ENCODE data around the gene DECR2. TPM values are rescaled to one million over a fixed set of nuclear protein-coding genes. Genes with fewer than 3 reads are reported as not detected.
"Not testable (repeated sequence)": the region's sequence is repeated elsewhere in the genome, so short reads cannot be mapped to it uniquely, and the experiment has no call there.

DECR2 gene
- total RNA-seq, 1 experiment from 2014 or later: 33.7 TPM

DNA sequence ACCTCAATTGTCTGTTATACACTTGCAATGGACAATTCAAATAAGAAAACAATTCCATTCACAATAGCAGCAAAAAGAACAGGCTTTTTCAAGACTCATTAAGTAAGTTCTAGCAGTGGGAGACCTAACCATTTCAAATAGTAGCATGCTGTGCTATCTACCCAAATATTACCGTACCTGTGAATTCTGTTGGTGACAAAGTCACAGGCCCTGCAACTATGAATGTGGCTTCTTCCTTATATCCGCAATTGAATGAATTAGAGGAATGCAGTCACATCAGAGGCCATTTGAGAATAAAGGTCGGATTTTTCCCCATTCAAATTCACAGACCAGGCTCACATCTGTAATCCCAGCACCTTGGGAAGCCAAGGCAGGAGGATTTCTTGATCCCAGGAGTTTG, 5.5 kb upstream of the DECR2 start:
- in situ Hi-C loops (cut with HindIII; ENCODE audit: low pct_unique_long_range_greater_than_20kb, low sequenced_read_pairs): no loop called here
- peak; percentile 47 for DNase-seq (ENCODE audit: low read depth)

DNA sequence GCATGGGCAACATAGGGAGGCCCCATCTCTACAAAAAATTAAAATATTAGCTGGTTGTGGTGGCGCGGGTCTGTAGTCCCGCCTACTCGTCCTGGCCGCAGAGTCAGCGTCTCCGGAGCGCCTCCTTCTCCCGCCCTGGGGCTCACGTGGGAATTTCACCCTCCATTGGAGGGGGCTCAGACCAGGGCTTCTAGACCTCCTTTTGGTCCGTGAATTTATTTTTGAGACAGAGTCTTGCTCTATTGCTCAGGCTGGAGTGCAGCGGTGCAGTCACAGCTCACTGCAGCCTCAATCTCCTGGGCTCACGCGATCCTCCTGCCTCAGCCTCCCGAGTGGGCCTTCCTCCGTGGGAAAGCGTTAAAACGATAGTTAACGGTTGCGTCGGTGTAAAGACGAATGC, 5.1 kb upstream of the DECR2 start:
- in situ Hi-C loops (cut with HindIII; ENCODE audit: low pct_unique_long_range_greater_than_20kb, low sequenced_read_pairs): no loop called here
- peak; percentile 56 for DNase-seq (ENCODE audit: low read depth)

DNA sequence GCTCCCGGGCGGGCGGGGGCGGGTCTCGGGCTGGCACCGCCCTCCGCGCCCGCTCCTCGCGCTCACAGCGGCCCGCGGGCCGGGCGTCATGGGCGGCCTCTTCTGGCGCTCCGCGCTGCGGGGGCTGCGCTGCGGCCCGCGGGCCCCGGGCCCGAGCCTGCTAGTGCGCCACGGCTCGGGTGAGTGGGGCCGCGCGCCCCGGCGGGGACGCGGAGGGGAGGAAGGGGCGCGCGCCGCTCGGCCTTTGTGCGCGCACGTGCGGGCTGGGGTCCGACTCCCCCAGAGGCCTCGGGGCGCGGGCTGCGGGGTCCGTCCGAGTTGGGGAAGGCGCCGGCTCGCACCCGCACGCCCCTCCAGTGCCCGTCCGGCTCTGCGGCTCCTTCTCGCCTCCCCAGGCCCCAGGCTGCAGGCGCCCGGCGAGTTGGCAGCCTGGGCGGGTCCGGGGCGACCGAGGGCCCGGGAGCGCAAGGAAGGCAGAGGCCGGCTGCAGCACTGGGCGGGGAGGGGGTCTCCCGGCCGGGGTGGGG, 4.5 kb upstream of the DECR2 start, which contains the start of gene NME4:
TSS of gene NME4 (plus strand) at position 65 of the 527 bp plus-strand sequence. CDS start at position 89, 24 bp downstream.
- DNase-seq (ENCODE audit: low read depth): peak; percentile 31
- in situ Hi-C loops (cut with HindIII; ENCODE audit: low pct_unique_long_range_greater_than_20kb, low sequenced_read_pairs): no loop called here

DNA sequence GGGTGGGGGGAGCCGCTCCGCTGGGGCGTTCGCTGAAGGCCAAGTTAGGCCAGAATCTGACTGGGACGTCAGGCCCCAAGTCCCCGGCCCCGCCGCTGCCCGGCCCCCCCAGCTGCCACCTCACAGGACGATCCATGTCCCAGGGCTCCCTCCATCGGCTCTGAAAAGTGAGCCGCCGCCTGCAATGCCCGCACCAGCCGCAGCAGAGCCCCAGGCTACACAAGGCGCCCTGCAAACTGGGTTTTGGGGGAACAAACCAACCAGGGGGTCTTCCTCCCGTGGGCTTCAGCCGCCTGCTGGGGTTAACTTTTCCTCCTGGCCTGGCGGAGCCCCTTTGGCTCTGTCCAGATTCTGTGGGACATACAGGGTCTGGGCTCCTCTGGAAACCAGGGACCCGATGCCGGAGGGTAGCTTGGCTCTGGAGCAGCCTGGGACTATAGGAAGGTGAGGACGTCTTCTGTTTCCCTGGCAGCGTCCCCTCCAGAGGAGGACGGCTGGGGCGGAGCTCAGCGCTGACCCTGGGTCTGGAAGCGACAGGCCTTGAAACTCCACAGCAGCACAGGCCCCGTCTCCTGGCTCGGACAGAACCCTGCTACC, 3.9 kb upstream of the DECR2 start:
- DNase-seq (ENCODE audit: low read depth): peak; percentile 37
- in situ Hi-C loops (cut with HindIII; ENCODE audit: low pct_unique_long_range_greater_than_20kb, low sequenced_read_pairs): no loop called here

DNA sequence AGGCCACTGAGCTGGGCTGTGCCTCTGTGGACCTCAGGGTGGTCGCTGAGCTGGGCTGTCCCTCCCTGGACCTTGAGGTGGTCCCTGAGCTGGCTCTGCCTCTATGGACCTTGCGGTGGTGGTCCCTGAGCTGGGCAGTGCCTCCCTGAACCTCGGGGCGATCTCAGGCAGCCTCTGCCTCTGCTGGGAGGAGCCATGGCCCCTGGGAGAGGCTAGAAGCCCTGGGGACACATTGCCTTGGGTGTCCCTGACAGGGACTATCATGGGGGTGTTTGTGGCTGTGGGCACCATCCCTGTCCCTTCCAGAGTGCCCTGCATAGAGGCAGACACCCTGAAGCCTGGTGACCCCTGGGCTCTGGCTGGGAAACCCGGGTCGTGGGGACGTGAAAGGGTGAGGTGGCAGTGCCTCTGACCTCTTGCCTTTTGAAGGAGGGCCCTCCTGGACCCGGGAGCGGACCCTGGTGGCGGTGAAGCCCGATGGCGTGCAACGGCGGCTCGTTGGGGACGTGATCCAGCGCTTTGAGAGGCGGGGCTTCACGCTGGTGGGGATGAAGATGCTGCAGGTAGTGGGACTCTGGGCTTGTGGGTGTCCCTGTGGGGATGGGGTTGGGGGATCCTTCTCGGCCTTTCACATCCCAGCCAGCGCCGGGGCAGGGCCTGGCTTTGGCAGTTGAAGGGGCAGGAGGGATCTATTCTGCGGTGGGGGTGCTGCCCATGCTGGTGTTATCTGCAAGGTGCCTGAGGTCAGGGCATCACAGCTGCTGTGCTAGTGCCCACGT, 2.9 kb upstream of the DECR2 start:
- in situ Hi-C loops (cut with HindIII; ENCODE audit: low pct_unique_long_range_greater_than_20kb, low sequenced_read_pairs): no loop called here
- no peak for DNase-seq (ENCODE audit: low read depth)

DNA sequence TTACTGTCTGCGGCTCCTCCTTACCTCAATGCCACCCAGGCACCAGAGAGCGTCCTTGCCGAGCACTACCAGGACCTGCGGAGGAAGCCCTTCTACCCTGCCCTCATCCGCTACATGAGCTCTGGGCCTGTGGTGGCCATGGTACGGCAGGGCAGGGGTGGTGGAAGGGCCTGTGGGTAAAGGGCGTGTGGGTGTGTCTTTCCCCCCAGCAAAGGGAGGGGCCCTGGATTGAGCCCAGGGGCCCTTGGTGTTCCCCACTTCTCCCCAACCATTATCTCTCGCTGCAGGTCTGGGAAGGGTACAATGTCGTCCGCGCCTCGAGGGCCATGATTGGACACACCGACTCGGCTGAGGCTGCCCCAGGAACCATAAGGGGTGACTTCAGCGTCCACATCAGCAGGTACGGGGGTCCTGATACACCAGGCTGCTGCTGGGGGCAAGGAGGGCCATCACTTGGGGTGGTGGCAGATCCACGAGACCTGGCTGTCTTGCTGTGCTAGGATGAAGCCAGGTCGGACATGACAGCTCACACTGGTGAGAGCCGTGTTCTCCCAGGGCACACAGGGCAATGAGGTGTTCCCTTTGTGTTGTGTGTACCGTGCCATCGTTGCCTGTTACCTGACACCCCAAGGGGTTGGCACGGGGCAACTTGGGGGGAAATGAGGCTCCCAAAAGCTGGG, 2.2 kb upstream of the DECR2 start:
- no peak for DNase-seq (ENCODE audit: low read depth)
- in situ Hi-C loops (cut with HindIII; ENCODE audit: low pct_unique_long_range_greater_than_20kb, low sequenced_read_pairs): no loop called here

DNA sequence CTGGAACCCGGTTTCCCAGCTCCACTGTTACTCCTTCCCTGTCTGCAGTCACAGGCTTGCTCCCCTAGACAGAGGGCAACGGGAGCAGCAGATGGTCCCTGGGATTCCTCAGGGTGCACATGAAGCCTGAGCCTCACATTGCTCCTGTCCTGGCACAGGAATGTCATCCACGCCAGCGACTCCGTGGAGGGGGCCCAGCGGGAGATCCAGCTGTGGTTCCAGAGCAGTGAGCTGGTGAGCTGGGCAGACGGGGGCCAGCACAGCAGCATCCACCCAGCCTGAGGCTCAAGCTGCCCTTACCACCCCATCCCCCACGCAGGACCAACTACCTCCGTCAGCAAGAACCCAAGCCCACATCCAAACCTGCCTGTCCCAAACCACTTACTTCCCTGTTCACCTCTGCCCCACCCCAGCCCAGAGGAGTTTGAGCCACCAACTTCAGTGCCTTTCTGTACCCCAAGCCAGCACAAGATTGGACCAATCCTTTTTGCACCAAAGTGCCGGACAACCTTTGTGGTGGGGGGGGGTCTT, 1.6 kb upstream of the DECR2 start:
- in situ Hi-C loops (cut with HindIII; ENCODE audit: low pct_unique_long_range_greater_than_20kb, low sequenced_read_pairs): no loop called here
- no peak for DNase-seq (ENCODE audit: low read depth)

DNA sequence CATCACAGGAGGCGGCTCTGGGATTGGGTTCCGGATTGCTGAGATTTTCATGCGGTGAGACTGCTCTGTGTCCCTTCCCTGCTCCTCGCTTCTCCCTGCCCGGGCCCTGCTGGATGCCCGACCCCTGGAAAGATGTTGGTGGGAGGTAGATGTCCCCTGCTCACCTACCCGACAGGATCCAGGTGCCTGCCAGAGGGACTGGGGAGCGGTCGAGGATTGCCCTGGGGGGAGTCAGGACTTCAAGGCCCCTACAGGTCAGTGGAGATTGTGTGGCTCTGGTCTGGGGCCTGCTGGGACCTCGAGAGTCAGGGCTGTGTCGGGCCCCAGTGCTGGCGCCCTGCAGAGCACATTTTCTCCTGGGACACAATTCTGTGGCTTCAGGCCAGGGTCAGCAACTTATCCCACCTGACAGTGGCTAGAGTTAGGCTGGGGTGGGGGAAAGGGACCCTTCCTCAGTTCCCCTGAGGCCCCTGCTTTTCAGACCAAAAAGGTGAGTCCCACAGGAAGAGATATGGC, 3.3 kb downstream of the DECR2 start:
- in situ Hi-C loops (cut with HindIII; ENCODE audit: low pct_unique_long_range_greater_than_20kb, low sequenced_read_pairs): no loop called here
- DNase-seq (ENCODE audit: low read depth): no peak

DNA sequence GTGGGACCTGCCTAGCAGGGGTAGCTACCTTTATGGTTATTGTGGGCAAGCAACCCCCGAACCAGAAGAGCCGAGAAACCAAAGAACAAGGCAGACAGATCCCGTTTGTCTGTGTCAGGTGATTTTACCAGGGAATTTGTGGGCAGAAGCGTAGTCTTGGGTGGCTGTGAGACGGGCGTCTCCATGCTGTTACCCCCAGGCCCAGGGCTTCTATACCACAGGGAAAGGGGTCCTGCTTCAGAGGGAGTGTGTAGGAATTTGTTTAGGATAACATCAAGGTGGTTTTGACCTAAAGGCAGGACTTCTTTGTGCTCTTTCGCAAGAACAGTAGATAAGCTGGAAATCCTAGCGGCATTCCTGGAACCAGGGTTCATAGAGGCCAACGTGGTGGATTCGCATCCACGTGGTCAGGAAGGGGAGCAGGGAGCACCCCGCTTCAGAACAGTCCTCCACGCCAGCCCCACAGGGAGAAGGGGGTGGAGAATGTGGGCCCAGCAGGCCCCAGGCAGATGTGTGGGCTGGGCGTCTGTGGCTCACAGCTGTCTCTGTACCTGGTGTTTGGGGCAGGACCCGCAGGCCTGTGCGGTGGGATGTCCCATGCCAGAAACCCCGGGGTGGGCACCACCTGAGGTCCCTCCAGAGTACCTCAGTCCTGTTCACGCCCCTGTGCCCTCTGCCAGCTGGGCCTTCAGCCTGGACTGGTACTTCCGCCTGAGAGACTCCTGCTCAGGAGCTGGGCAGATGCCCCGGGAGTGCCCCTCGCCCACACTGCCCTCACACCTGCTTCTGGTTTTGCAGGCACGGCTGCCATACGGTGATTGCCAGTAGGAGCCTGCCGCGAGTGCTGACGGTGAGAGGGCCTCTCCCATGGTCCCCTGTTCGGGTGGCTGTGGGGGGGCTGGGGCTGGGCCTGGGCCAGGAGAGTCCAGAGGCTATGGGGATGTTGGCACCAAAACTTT, 4.1 kb downstream of the DECR2 start:
- in situ Hi-C loops (cut with HindIII; ENCODE audit: low pct_unique_long_range_greater_than_20kb, low sequenced_read_pairs): no loop called here
- no peak for DNase-seq (ENCODE audit: low read depth)

DNA sequence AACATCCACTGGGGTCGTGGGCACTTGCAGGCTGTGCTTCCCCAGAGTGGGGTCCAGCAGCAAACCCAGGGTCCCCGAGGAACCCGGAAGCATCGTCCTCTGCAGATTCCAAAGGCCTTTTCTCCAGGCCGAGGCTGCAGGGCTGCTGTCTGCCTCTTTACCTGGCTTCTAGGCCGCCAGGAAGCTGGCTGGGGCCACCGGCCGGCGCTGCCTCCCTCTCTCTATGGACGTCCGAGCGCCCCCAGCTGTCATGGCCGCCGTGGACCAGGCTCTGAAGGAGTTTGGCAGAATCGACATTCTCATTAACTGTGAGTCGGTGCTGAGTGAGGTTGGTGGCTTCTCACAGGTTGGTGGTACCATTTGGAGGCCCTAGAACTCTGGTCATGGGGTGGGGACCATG, 5.6 kb downstream of the DECR2 start:
- in situ Hi-C loops (cut with HindIII; ENCODE audit: low pct_unique_long_range_greater_than_20kb, low sequenced_read_pairs): no loop called here

DNA sequence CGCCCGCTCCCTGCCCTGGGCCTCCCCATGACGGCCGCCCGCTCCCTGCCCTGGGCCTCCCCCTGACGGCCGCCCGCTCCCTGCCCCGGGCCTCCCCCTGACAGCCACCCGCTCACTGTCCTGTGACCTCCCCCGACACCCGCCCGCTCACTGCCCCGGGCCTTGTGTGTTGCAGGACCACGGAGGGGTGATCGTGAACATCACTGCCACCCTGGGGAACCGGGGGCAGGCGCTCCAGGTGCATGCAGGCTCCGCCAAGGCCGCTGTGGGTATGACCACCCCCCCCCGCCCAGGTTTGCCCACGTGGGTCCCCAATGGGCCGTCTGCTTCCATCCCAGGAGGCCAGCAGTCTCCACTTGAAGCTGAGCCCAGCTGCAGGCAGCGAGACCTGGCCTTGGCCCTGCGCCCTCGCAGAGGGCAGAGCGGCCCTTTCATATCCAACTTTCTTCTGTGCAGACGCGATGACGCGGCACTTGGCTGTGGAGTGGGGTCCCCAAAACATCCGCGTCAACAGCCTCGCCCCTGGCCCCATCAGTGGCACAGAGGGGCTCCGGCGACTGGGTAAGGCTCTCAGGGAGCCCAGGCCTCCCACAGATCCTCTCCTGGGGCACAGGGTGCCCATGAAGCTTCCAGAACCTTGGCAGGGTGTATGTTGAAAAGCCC, 9.0 kb downstream of the DECR2 start:
- in situ Hi-C loops (cut with HindIII; ENCODE audit: low pct_unique_long_range_greater_than_20kb, low sequenced_read_pairs): no loop called here
- no peak for DNase-seq (ENCODE audit: low read depth)

More for the DNA sequence above, 5.6 kb downstream of the DECR2 start:
- no peak for DNase-seq (ENCODE audit: low read depth)

DNA sequence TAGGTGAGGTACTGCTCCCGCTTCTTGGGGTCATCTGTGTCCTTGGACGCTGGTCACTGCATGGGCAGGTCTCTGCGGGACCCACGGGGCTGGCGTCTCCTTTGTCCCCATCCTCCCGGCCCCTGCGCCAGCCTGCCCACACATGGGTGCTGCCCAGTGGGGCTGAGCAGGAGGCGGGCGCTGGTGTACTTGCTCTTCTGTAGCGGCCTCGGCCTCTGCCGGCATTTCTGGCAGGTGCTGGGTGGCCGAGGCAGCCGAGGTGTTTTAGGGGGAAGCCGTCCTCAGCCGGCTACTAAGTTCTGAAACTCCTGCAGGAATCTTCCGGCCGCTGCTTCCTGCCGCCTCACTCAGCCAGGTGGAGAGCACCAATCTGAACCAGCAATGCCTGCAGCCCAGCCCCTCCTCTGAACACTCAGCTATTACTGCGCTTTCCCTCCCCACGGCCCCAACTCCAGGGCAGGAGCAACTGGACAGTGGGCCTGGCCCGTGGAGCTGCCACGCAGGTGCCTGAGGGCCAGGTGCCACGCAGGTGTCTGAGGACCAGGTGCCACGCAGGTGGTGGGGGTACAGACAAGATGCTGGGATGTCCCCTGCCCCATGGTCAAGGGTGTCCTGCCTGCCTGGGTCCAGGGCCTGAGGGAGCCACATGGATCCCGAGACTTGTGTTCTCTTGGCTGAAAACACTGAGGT, 10.0 kb downstream of the DECR2 start:
- in situ Hi-C loops (cut with HindIII; ENCODE audit: low pct_unique_long_range_greater_than_20kb, low sequenced_read_pairs): no loop called here
- DNase-seq (ENCODE audit: low read depth): no peak

DNA sequence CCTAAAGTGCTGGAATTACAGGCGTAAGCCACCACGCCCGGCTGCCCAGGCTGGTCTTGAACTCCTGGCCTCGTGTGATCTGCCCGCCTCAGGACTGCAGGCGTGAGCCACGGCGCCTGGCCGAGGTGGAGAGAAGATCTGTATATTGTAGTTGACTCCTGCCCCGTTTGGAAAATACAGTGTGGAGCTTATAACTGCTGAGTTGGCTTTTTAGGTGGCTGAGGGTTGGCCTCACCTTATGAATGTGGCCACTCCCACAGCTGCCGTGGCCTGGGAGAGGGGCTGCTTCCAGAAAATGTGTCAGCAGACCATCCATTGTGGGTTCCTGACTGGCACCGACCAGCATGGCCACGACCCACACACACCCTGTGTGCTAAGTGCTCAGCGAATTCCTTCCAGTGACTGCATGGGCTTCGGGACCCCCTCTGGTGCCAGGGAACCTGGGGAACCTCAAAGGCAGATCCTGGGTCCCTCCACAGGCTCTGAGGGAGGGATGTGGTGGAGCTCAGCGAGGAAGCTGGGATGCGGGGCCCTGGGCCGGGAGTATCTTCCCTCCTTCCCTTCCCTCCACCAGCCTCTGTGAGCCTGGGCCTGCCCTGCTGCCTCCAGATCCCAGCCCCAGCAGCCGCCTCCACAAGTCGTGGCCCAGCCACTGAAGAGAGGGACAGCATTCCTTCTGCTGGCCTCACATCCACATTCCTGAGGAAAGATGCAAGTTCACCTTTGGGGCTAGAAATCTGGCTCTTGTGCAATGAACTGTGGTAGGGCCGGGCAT, 12.9 kb downstream of the DECR2 start:
- in situ Hi-C loops (cut with HindIII; ENCODE audit: low pct_unique_long_range_greater_than_20kb, low sequenced_read_pairs): no loop called here
- no peak for DNase-seq (ENCODE audit: low read depth)

DNA sequence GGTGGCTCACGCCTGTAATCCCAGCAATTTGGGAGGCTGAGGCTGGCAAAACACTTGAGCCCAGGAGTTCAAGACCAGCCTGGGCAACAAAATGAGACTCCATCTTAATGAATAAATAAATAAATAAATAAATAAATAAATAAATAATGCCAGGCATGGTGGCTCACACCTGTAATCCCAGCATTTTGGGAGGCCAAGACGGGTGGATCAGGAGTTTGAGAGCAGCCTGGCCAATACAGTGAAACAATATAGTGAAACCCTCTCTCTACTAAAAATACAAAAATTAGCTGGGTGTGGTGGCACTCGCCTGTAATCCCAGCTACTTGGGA, 13.4 kb downstream of the DECR2 start:
- DNase-seq (ENCODE audit: low read depth); in situ Hi-C loops (cut with HindIII; ENCODE audit: low pct_unique_long_range_greater_than_20kb, low sequenced_read_pairs): not testable (repeated sequence)

DNA sequence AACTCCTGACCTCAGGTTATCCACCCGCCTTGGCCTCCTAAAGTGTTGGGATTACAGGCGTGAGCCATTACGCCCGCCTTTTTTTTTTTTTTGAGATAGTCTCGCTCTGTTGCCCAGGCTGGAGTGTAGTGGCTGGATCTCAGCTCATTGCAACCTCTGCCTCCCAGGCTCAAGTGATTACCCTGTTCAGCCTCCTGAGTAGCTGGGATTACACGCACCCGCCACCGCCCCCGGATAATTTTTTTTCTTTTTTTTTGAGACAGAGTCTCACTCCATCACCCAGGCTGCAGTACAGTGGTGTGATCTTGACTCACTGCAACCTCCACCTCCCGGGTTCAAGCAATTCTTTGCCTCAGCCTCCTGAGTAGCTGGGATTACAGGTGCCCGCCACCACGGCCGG, 20.5 kb downstream of the DECR2 start:
- DNase-seq (ENCODE audit: low read depth); in situ Hi-C loops (cut with HindIII; ENCODE audit: low pct_unique_long_range_greater_than_20kb, low sequenced_read_pairs): not testable (repeated sequence)

DNA sequence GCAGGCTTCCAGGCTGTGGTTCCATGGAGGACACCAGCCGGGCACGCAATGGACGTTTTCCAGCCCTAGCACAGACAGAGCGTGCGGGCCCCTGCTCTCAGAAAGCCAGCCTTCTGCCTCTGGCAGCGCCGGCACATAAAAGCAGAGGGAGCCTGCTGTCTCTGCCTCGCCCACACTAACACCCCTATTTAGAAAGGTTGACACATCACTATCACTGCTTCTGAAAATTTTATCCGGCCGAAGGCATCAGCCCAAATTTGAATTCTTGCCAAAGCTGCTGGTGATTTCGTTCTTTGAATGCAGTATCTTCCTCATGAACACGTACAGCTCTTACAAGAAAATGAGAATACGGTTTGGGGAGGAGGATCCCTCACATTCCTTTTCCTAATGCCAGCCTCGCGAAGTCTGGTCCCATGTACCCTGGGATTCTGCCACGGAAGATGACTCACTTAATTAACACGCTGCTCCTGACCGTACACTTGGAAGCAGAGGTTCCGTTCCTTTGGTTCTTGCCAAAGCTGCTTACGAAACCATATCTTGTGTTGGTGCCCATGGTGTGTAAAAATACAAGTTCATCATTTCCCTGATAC, 22.4 kb downstream of the DECR2 start:
- in situ Hi-C loops (cut with HindIII; ENCODE audit: low pct_unique_long_range_greater_than_20kb, low sequenced_read_pairs): no loop called here
- peak; percentile 63 for DNase-seq (ENCODE audit: low read depth)

Measured in Caki2 (cell line).